Measurements from ENCODE around the gene TMEM37. TPM values are rescaled to one million over a fixed set of nuclear protein-coding genes. Genes with fewer than 3 reads are reported as not detected.
"Not testable (repeated sequence)": the region's sequence is repeated elsewhere in the genome, so short reads cannot be mapped to it uniquely, and the experiment has no call there.

TMEM37 gene
- polyA plus RNA-seq, 1 donor from 2014 or later = not detected

- Histone ChIP-seq H3K9me3 (ENCODE audit: low read length) (no peaks in the 10 kb centered on the region), H3K27ac (ENCODE audit: low read length) (no peak overlapping the region), H4K20me1 (ENCODE audit: insufficient read depth) (no peaks in the 10 kb centered on the region), H3K79me2 (replicated peaks; ENCODE audit: insufficient read depth, low read length) (no peaks in the 10 kb centered on the region), H3K27me3 (ENCODE audit: insufficient read depth, low read depth, low read length) (no peaks in the 10 kb centered on the region), H3K4me2 (ENCODE audit: low read length) (no peak overlapping the region), H3K36me3 (ENCODE audit: insufficient read depth, low read length) (no peaks in the 10 kb centered on the region), H3F3A (ENCODE audit: insufficient read depth, low read length, poor library complexity, severe bottlenecking) (no peaks in the 10 kb centered on the region), H2AFZ (ENCODE audit: low read depth, low read length) (no peak overlapping the region), H3K4me3 (ENCODE audit: low read length) (no peak overlapping the region), H3K9ac (ENCODE audit: low read length) (no peak overlapping the region), H3K9me2 (ENCODE audit: insufficient read depth, low read length) (no peaks in the 10 kb centered on the region)
- TF ChIP-seq EZH2 (IDR thresholded peaks at IDR 0.05; ENCODE audit: borderline replicate concordance, insufficient read depth, low read length, poor library complexity, severe bottlenecking) = no peak
- TF ChIP-seq CTCF (IDR thresholded peaks at IDR 0.05; ENCODE audit: poor library complexity, severe bottlenecking) = no peak
- TF ChIP-seq MXI1 (conservative IDR thresholded peaks at IDR 0.05; ENCODE audit: poor library complexity, severe bottlenecking) = no peak
- TF ChIP-seq EP300 (conservative IDR thresholded peaks at IDR 0.05; ENCODE audit: poor library complexity, severe bottlenecking) = no peak
- TF ChIP-seq POLR2AphosphoS5 (IDR thresholded peaks at IDR 0.05) = no peak
- TF ChIP-seq TAF1 (IDR thresholded peaks at IDR 0.05; ENCODE audit: low read depth) = no peak
- no peak for TF ChIP-seq SMC3 (conservative IDR thresholded peaks at IDR 0.05; ENCODE audit: poor library complexity)
- no peak for TF ChIP-seq RAD21 (conservative IDR thresholded peaks at IDR 0.05)
- TF ChIP-seq REST (IDR thresholded peaks at IDR 0.05; ENCODE audit: borderline replicate concordance) = no peak
Measured at GRCh38 chr2:119402106-119402505, 29.5 kb upstream of the TMEM37 start.

- no peak overlapping the region for H3K4me3 ChIP-seq (ENCODE audit: low read length)
- H4K20me1 ChIP-seq (ENCODE audit: insufficient read depth) = no peaks in the 10 kb centered on the region
- H3K9me2 ChIP-seq (ENCODE audit: insufficient read depth, low read length) = no peaks in the 10 kb centered on the region
- no peak overlapping the region for H3K9ac ChIP-seq (ENCODE audit: low read length)
- H3K36me3 ChIP-seq (ENCODE audit: insufficient read depth, low read length) = no peaks in the 10 kb centered on the region
- no peaks in the 10 kb centered on the region for H3K79me2 ChIP-seq (replicated peaks; ENCODE audit: insufficient read depth, low read length)
- no peak overlapping the region for H3K4me2 ChIP-seq (ENCODE audit: low read length)
- H2AFZ ChIP-seq (ENCODE audit: low read depth, low read length) = no peak overlapping the region
- H3K27me3 ChIP-seq (ENCODE audit: insufficient read depth, low read depth, low read length) = no peaks in the 10 kb centered on the region
- H3K27ac ChIP-seq (ENCODE audit: low read length) = no peak overlapping the region
- no peak for TF ChIP-seq MXI1 (conservative IDR thresholded peaks at IDR 0.05; ENCODE audit: poor library complexity, severe bottlenecking)
- TF ChIP-seq EP300 (conservative IDR thresholded peaks at IDR 0.05; ENCODE audit: poor library complexity, severe bottlenecking) = no peak
- no peak for TF ChIP-seq REST (IDR thresholded peaks at IDR 0.05; ENCODE audit: borderline replicate concordance)
- no peak for TF ChIP-seq TAF1 (IDR thresholded peaks at IDR 0.05; ENCODE audit: low read depth)
- TF ChIP-seq CTCF (IDR thresholded peaks at IDR 0.05; ENCODE audit: poor library complexity, severe bottlenecking) = no peak
- no peak for TF ChIP-seq EZH2 (IDR thresholded peaks at IDR 0.05; ENCODE audit: borderline replicate concordance, insufficient read depth, low read length, poor library complexity, severe bottlenecking)
- no peak for TF ChIP-seq RAD21 (conservative IDR thresholded peaks at IDR 0.05)
- TF ChIP-seq SMC3 (conservative IDR thresholded peaks at IDR 0.05; ENCODE audit: poor library complexity) = no peak
- no peak for TF ChIP-seq POLR2AphosphoS5 (IDR thresholded peaks at IDR 0.05)
- H3F3A ChIP-seq (ENCODE audit: insufficient read depth, low read length, poor library complexity, severe bottlenecking) = no peaks in the 10 kb centered on the region
- no peaks in the 10 kb centered on the region for H3K9me3 ChIP-seq (ENCODE audit: low read length)
Measured at GRCh38 chr2:119402645-119403560, 28.8 kb upstream of the TMEM37 start.

GRCh38 chr2:119403618-119404017 lies 28.0 kb upstream of the TMEM37 start:
- not testable (repeated sequence) for H3K79me2 ChIP-seq (replicated peaks; ENCODE audit: insufficient read depth, low read length); H3K4me2 ChIP-seq (ENCODE audit: low read length); H3K9me2 ChIP-seq (ENCODE audit: insufficient read depth, low read length); H3K36me3 ChIP-seq (ENCODE audit: insufficient read depth, low read length); H3K9ac ChIP-seq (ENCODE audit: low read length); H3K27me3 ChIP-seq (ENCODE audit: insufficient read depth, low read depth, low read length); H2AFZ ChIP-seq (ENCODE audit: low read depth, low read length); H3K9me3 ChIP-seq (ENCODE audit: low read length); H3K4me3 ChIP-seq (ENCODE audit: low read length); H3K27ac ChIP-seq (ENCODE audit: low read length); H4K20me1 ChIP-seq (ENCODE audit: insufficient read depth); H3F3A ChIP-seq (ENCODE audit: insufficient read depth, low read length, poor library complexity, severe bottlenecking)

Measured in neural cell (in vitro differentiated cells).